Spleen (tissue), 7 donors: ENCODE data around the gene RBMS1.

ENCODE experiments used
- POLR2A ChIP-seq, 3 donors: fragments of 450-650 bp; IDR thresholded peaks; one replicate each; pipeline ENCODE4 v1.5.1; 2017; ENCODE audit warnings: antibody characterized with exemption in 3 of 3, mild to moderate bottlenecking in 1 of 3
- TF ChIP-seq, protein P1 (sequence below), 11 experiments: fragments of 200-600 bp in 7 of 11; fragments of 450-650 bp in 4 of 11; sonication (generic) in 4 of 11; IDR thresholded peaks in 8 of 11; conservative IDR thresholded peaks in 3 of 11; 1 replicate in 7 of 11; 2 replicates in 4 of 11; pipeline versions ENCODE4 v1.4.0 to v1.8.0; 2016 to 2021; ENCODE audit warnings: antibody characterized with exemption in 11 of 11, inconsistent platforms in 4 of 11, mild to moderate bottlenecking in 1 of 11
- donor health status: DM: no; HTN: no; CAD: no; lungs with moderate emphysema.
- donor health status: DM: no; HTN: no; CAD: no.
- donor health status: DM: no; HTN: no; CAD: no.

- TF ChIP-seq, protein P1, sequence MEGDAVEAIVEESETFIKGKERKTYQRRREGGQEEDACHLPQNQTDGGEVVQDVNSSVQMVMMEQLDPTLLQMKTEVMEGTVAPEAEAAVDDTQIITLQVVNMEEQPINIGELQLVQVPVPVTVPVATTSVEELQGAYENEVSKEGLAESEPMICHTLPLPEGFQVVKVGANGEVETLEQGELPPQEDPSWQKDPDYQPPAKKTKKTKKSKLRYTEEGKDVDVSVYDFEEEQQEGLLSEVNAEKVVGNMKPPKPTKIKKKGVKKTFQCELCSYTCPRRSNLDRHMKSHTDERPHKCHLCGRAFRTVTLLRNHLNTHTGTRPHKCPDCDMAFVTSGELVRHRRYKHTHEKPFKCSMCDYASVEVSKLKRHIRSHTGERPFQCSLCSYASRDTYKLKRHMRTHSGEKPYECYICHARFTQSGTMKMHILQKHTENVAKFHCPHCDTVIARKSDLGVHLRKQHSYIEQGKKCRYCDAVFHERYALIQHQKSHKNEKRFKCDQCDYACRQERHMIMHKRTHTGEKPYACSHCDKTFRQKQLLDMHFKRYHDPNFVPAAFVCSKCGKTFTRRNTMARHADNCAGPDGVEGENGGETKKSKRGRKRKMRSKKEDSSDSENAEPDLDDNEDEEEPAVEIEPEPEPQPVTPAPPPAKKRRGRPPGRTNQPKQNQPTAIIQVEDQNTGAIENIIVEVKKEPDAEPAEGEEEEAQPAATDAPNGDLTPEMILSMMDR (IDR thresholded peaks at IDR 0.05 in 8 of 11, conservative IDR thresholded peaks at IDR 0.05 in 3 of 11) = no peak
- no peak for TF ChIP-seq POLR2A (IDR thresholded peaks at IDR 0.05)
Observed at GRCh38 chr2:160294889-160295288, 198.7 kb downstream of the RBMS1 start.
